ENCODE data around the gene IRX2. TPM values are rescaled to one million over a fixed set of nuclear protein-coding genes. Genes with fewer than 3 reads are reported as not detected.

The IRX2 gene
- total RNA-seq, 1 donor = 3.0 TPM

DNA sequence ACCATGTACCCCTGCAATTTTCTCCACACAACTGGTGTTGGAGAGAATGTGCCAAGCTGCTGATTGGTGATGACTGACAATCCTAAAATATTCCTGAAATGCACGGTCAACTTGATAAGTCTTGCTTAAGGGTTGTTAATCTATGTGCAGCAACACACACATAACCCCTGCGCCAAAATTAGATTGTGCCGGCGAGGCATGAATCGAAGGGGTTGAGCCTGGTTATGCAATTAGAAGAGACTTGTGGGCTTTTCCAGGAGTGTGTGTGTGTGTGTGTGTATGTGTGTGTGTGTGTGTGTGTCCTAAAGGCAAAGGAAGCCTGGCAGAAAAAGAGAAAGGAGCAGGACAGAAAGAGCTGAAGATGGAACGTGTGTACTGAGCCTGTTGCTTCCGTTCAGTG lies 22.3 kb downstream of the IRX2 start:
- no peak overlapping the region for H3K4me3 ChIP-seq (ENCODE audit: low read depth, low read length)
- DNase-seq (ENCODE audit: low read depth) = no peak
- TF ChIP-seq, protein P1, sequence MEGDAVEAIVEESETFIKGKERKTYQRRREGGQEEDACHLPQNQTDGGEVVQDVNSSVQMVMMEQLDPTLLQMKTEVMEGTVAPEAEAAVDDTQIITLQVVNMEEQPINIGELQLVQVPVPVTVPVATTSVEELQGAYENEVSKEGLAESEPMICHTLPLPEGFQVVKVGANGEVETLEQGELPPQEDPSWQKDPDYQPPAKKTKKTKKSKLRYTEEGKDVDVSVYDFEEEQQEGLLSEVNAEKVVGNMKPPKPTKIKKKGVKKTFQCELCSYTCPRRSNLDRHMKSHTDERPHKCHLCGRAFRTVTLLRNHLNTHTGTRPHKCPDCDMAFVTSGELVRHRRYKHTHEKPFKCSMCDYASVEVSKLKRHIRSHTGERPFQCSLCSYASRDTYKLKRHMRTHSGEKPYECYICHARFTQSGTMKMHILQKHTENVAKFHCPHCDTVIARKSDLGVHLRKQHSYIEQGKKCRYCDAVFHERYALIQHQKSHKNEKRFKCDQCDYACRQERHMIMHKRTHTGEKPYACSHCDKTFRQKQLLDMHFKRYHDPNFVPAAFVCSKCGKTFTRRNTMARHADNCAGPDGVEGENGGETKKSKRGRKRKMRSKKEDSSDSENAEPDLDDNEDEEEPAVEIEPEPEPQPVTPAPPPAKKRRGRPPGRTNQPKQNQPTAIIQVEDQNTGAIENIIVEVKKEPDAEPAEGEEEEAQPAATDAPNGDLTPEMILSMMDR (IDR thresholded peaks at IDR 0.05; ENCODE audit: insufficient read depth, low read depth, low read length) = no peak

DNA sequence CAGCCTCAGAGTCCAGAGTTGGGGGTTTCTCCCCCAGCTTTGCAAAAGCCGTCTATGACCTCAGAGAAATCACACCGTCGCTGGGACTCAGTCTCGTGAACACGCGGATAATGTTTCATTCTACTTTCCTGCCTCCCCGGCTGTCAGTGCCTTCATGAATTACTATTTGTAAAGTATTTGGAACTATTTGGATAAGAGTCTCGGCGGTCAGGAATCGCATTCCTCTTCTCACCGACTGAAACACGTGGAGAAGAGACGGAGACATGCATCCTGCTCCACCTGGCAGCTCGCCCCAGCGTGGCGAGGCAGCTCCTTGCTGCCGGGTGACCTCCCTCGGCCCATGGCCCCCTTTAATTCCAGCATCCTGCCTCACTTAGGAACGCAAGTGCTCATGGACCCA lies 23.9 kb downstream of the IRX2 start:
- DNase-seq (ENCODE audit: low read depth) = no peak
- TF ChIP-seq, protein P1 (IDR thresholded peaks at IDR 0.05; ENCODE audit: insufficient read depth, low read depth, low read length) = no peak
- H3K4me3 ChIP-seq (ENCODE audit: low read depth, low read length) = no peak overlapping the region

DNA sequence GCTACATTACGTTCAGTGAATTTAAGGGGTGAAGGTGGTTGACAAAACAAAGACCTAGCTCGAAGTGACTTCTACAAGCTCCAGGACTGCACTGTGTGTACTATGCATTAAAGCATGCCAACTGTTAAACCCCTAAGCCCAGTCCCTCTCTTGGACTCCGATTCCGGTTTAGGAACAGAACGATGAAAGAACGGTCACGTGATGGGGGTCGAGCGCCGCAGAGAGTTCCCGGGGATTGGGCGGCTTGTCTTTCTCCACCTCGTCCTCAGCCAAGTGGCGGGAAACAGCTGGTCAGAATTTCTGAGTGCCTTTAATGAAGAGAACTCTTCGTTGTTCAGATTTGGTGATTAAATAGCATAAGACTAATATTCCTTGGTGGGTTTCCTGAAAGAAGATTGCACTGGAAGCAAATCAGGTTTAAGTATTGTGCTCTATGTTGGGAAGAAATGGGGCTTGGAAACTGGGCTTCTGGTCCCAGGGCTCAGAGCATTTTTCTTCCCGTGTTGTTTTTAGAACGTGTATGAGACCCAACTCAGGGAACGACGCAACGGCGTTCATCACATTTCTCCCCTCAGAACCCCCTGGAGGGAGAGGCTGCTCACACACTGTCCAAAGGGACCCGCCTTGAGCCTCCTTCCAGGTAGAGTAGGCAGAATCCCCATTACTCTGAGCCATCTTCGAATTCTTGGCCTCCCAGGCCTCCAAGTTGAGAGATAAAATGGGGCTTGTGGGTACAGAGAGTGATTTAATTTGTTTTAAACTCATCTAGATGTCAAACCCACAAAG lies 25.3 kb downstream of the IRX2 start:
- TF ChIP-seq, protein P1 (IDR thresholded peaks at IDR 0.05; ENCODE audit: insufficient read depth, low read depth, low read length) = no peak
- no peak for DNase-seq (ENCODE audit: low read depth)
- H3K4me3 ChIP-seq (ENCODE audit: low read depth, low read length) = no peak overlapping the region

- TF ChIP-seq, protein P1 (IDR thresholded peaks at IDR 0.05; ENCODE audit: insufficient read depth, low read depth, low read length) = no peak
- DNase-seq (ENCODE audit: low read depth) = no peak
- H3K4me3 ChIP-seq (ENCODE audit: low read depth, low read length) = no peak overlapping the region
Observed at GRCh38 chr5:2724831-2725230, 26.6 kb downstream of the IRX2 start.

DNA sequence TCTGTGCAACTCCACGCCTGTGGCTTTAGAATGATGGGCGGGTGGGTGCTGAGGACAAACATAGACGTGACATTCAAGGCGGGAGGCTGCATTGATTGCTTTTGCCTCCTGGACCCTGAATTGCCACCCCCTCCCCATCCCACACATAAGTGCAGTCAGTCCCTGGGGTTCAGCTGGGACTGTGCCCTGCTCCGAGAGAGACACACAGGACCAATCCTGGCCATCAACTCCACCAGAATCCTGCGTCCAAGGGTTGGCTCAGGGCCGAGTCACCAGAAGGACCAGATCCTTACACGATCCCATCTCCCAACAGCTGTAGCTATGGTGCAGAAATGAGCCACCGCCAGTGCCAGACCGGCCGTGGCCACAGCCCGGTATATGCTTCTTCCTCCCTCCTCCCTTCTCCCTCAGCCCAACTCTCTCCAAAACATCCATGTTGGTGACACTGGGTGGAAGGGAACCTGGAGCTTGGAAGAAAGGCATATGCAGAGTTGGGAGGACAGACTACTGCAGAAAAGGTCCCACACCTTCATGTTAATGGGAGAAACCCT lies 27.4 kb downstream of the IRX2 start:
- TF ChIP-seq, protein P1 (IDR thresholded peaks at IDR 0.05; ENCODE audit: insufficient read depth, low read depth, low read length) = no peak
- no peak overlapping the region for H3K4me3 ChIP-seq (ENCODE audit: low read depth, low read length)
- DNase-seq (ENCODE audit: low read depth) = no peak

DNA sequence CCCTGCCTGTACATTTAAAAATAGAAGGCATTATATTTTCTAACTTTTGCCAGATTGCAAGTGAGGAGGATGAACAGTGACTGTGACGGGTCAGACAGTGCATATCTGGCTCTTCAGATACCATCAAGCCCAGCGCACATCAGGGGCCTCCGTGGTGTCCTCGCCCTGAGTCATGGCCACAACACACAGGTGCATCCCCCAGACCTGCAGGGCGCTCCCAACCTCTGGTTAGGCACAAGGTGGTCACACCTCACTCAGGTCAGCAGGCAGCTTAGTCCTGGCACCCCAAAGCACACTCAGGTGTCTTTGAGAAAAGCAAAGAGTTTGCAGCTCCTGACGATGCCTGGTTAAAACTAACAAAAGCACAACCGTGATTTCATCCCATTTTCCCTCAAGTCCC lies 28.6 kb downstream of the IRX2 start:
- TF ChIP-seq, protein P1 (IDR thresholded peaks at IDR 0.05; ENCODE audit: insufficient read depth, low read depth, low read length) = no peak
- DNase-seq (ENCODE audit: low read depth) = no peak
- H3K4me3 ChIP-seq (ENCODE audit: low read depth, low read length) = no peak overlapping the region

Measured in fibroblast of villous mesenchyme (primary cell).